Measurements from ENCODE around the gene PTPRN2.

GRCh38 chr7:157616426-157616825, 971.2 kb downstream of the PTPRN2 start:
- TF ChIP-seq CTCF (IDR thresholded peaks at IDR 0.05) (no peak), POLR2AphosphoS5 (IDR thresholded peaks at IDR 0.05; ENCODE audit: low read depth, low read length) (no peak)
